Stomach (tissue), 9 donors: ENCODE results near the gene CFAP100. TPM values are rescaled to one million over a fixed set of nuclear protein-coding genes. Genes with fewer than 3 reads are reported as not detected.

ENCODE experiments used
- DNase-seq, 2 donors: peaks; one replicate each; pipeline versions ENCODE4 v3.0.0 to v3.0.0-alpha.2; 2013 to 2019
- H3K27ac ChIP-seq, 5 donors: fragments of 200-600 bp in 4 of 5; sonication (generic) in 4 of 5; one replicate each; pipeline ENCODE4 v1.5.1; 2013 to 2019; ENCODE audit warnings: mild to moderate bottlenecking in 1 of 5, moderate library complexity in 1 of 5
- H3K27me3 ChIP-seq, 3 donors: fragments of 200-600 bp; sonication (generic); one replicate each; pipeline ENCODE4 v1.5.1; 2017 to 2019; ENCODE audit warnings: mixed run types in 1 of 3
- H3K36me3 ChIP-seq, 4 donors: fragments of 200-600 bp; sonication (generic); 1 replicate in 3 of 4; 2 replicates in 1 of 4; pipeline ENCODE4 v1.5.1; 2016 to 2019
- H3K4me1 ChIP-seq, 4 donors: fragments of 200-600 bp; sonication (generic); one replicate each; pipeline ENCODE4 v1.5.1; 2016 to 2019
- H3K4me3 ChIP-seq, 4 donors: fragments of 200-600 bp; sonication (generic) in 3 of 4; one replicate each; pipeline ENCODE4 v1.5.1; 2016 to 2019; ENCODE audit warnings: mild to moderate bottlenecking in 1 of 4
- H3K9me3 ChIP-seq, 4 donors: fragments of 200-600 bp; sonication (generic); one replicate each; pipeline ENCODE4 v1.5.1; 2016 to 2019
- EP300 ChIP-seq: sonication (generic); formaldehyde crosslinking; IDR thresholded peaks from one replicate; pipeline ENCODE4 v1.6.1; 2017; ENCODE audit warnings: antibody characterized with exemption
- POLR2A ChIP-seq, 4 donors: fragments of 450-650 bp; IDR thresholded peaks; one replicate each; pipeline ENCODE4 v1.6.1; 2016; ENCODE audit warnings: antibody characterized with exemption in 4 of 4, control low read depth in 2 of 4, mild to moderate bottlenecking in 1 of 4, moderate library complexity in 1 of 4
- POLR2AphosphoS5 ChIP-seq, 3 donors: sonication (generic); formaldehyde crosslinking; IDR thresholded peaks; one replicate each; pipeline ENCODE4 v1.6.1; 2016; ENCODE audit warnings: antibody characterized with exemption in 3 of 3
- WGBS, 5 donors: extraction: QIAGEN DNeasy Blood & Tissue Kit in 3 of 5; methylation state at CpG; one replicate each; pipeline versions ENCODE4 v1.1.5 to v1.1.7; 2013 to 2018; 5-methylcytosine and 5-hydroxymethylcytosine counted together
- intact Hi-C: fragments of 100-400 bp; cut with DNase I; formaldehyde crosslinking; loops from one replicate; pipeline ENCODE4 v1.15.1; 2023; ENCODE audit warnings: low total_unique reads
- polyA plus RNA-seq, 3 donors: library from polyadenylated mRNA; stranded (reverse); fragments of 200-250 nt; gene quantifications; one replicate each; pipeline ENCODE4 v1.2.3, GENCODE V29; 2013
- total RNA-seq, 5 donors: library from RNA; depleted of rRNA; stranded (reverse); fragments of >200 nt; gene quantifications; one replicate each; pipeline versions ENCODE4 v1.1.0 to v1.2.3, GENCODE V29; 2014 to 2016
- TF ChIP-seq, protein P1 (sequence below), 7 experiments: fragments of 450-650 bp in 4 of 7; fragments of 200-600 bp in 3 of 7; sonication (generic) in 3 of 7; IDR thresholded peaks; one replicate each; pipeline ENCODE4 v1.5.1; 2016 to 2019; ENCODE audit warnings: antibody characterized with exemption in 7 of 7, control low read depth in 2 of 7, mild to moderate bottlenecking in 1 of 7
- donor health status: healthy with polysubstance abuse.
- donor health status: Bipolar disorder and iron deficiency.
- donor health status: healthy.

CFAP100 gene
- total and polyA plus RNA-seq, 8 donors, result not detected

- TF ChIP-seq POLR2AphosphoS5 (IDR thresholded peaks at IDR 0.05) (no peak), EP300 (no peak), POLR2A (IDR thresholded peaks at IDR 0.05) (no peak)
- TF ChIP-seq, protein P1, sequence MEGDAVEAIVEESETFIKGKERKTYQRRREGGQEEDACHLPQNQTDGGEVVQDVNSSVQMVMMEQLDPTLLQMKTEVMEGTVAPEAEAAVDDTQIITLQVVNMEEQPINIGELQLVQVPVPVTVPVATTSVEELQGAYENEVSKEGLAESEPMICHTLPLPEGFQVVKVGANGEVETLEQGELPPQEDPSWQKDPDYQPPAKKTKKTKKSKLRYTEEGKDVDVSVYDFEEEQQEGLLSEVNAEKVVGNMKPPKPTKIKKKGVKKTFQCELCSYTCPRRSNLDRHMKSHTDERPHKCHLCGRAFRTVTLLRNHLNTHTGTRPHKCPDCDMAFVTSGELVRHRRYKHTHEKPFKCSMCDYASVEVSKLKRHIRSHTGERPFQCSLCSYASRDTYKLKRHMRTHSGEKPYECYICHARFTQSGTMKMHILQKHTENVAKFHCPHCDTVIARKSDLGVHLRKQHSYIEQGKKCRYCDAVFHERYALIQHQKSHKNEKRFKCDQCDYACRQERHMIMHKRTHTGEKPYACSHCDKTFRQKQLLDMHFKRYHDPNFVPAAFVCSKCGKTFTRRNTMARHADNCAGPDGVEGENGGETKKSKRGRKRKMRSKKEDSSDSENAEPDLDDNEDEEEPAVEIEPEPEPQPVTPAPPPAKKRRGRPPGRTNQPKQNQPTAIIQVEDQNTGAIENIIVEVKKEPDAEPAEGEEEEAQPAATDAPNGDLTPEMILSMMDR (IDR thresholded peaks at IDR 0.05), result no peak
- H3K4me3 ChIP-seq, result no peak overlapping the region
- intact Hi-C loops, result no loop called here
Measured at GRCh38 chr3:126421573-126422119, 26.9 kb downstream of the CFAP100 start.

GRCh38 chr3:126422121-126422520 lies 27.4 kb downstream of the CFAP100 start:
- DNase-seq, result peak in 1 of 2 donors; percentile 17
- H3K27me3 ChIP-seq, result peaks cover 0 to 30% (median 6%) of the 10 kb centered on the region in 3 donors

More at GRCh38 chr3:126421573-126422119, 26.9 kb downstream of the CFAP100 start:
- Histone ChIP-seq H3K9me3 (peaks cover 9 to 15% (median 12%) of the 10 kb centered on the region in 4 donors), H3K27ac (no peak overlapping the region), H3K36me3 (peaks cover 0 to 11% (median 0%) of the 10 kb centered on the region in 4 donors), H3K4me1 (peaks cover 0 to under 1% (median 0%) of the 10 kb centered on the region in 4 donors), H3K27me3 (peaks cover 0 to 34% (median 6%) of the 10 kb centered on the region in 3 donors)
- 63 to 88% (median 80%) methylated on average over 3 to 10 of the region's 10 CpGs for WGBS, 5 donors
- peak in 1 of 2 donors; percentile 9 for DNase-seq

DNA sequence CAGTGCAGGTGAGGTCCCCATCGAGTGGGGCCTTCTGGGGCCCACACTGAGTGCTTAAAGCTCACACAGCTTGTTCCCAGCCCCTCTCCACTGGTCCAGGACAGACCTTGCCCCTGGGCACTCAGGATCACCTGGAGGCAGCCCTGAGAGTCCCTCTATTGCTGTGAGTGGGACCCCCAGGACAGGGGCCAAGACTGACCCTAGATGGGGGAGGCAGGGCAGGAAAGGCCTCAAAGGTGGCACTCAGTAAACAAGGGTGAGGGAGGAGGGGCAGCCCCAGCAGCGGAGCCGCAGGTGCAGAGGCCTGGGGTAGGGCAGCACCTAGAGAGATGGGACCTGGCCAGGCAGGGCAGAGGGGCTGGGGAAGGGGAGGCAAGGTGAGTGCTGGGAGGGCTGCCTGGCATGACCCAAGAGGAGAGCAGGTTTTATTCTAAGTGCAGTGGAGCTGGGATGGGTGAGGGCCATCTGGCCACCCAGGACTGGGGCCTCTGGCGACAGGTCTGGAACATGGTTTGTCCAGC lies 27.9 kb downstream of the CFAP100 start:
- intact Hi-C loops, result no loop called here
- H3K27ac ChIP-seq, result no peak overlapping the region
- H3K9me3 ChIP-seq, result peaks cover 9 to 24% (median 17%) of the 10 kb centered on the region in 4 donors
- peaks cover 0 to 24% (median 1%) of the 10 kb centered on the region in 3 donors for H3K27me3 ChIP-seq
- 59 to 77% (median 68%) methylated on average over 4 of the region's 4 CpGs for WGBS, 5 donors
- peak in 1 of 2 donors; percentile 22 for DNase-seq
- TF ChIP-seq, protein P1 (IDR thresholded peaks at IDR 0.05), result no peak
- TF ChIP-seq EP300, result no peak
- H3K4me3 ChIP-seq, result no peak overlapping the region
- H3K36me3 ChIP-seq, result peaks cover 0 to 11% (median 0%) of the 10 kb centered on the region in 4 donors
- H3K4me1 ChIP-seq, result no peaks in the 10 kb centered on the region

More at GRCh38 chr3:126422121-126422520, 27.4 kb downstream of the CFAP100 start:
- H3K27ac ChIP-seq, result no peak overlapping the region
- no peaks in the 10 kb centered on the region for H3K4me1 ChIP-seq
- H3K36me3 ChIP-seq, result peaks cover 0 to 11% (median 0%) of the 10 kb centered on the region in 4 donors
- intact Hi-C loops, result no loop called here
- TF ChIP-seq POLR2AphosphoS5 (IDR thresholded peaks at IDR 0.05), result no peak
- no peak for TF ChIP-seq POLR2A (IDR thresholded peaks at IDR 0.05)
- TF ChIP-seq EP300, result no peak
- TF ChIP-seq, protein P1 (IDR thresholded peaks at IDR 0.05), result no peak
- H3K4me3 ChIP-seq, result no peak overlapping the region
- WGBS, 5 donors, result 82 to 96% (median 92%) methylated on average over 5 to 8 of the region's 8 CpGs
- H3K9me3 ChIP-seq, result peaks cover 9 to 19% (median 15%) of the 10 kb centered on the region in 4 donors

GRCh38 chr3:126423191-126424038 lies 28.7 kb downstream of the CFAP100 start:
- Histone ChIP-seq H3K27ac (no peak overlapping the region), H3K36me3 (peaks cover 0 to 11% (median 0%) of the 10 kb centered on the region in 4 donors), H3K4me1 (no peaks in the 10 kb centered on the region), H3K9me3 (peaks cover 9 to 30% (median 18%) of the 10 kb centered on the region in 4 donors), H3K27me3 (peaks cover 0 to 17% (median 0%) of the 10 kb centered on the region in 3 donors), H3K4me3 (no peak overlapping the region)
- intact Hi-C loops, result no loop called here
- TF ChIP-seq EP300, result no peak
- TF ChIP-seq, protein P1 (IDR thresholded peaks at IDR 0.05), result no peak
- no peak for TF ChIP-seq POLR2AphosphoS5 (IDR thresholded peaks at IDR 0.05)
- no peak for TF ChIP-seq POLR2A (IDR thresholded peaks at IDR 0.05)
- DNase-seq, result peak in 1 of 2 donors; percentile 20
- WGBS, 5 donors, result 76 to 91% (median 85%) methylated on average over 11 to 26 of the region's 26 CpGs
